ENCODE results near the gene TPM4. TPM values are rescaled to one million over a fixed set of nuclear protein-coding genes. Genes with fewer than 3 reads are reported as not detected.

TPM4 gene
- total and polyA plus RNA-seq, 2 of the 8 experiments (the other 6 are each of a cell fraction or from before 2014, with no cell fraction given) = 160 to 359 TPM

- peaks cover 51 to 77% of the 10 kb centered on the region in 2 experiments for H3K9me3 ChIP-seq (ENCODE audit: insufficient read depth in 2 of 2, low read depth in 1 of 2, low read length in 1 of 2)
- ChIA-PET CTCF (ENCODE audit: partially characterized antibody) (interaction anchor here (1.1 kb wide), 1 partner anchor 36 kb away, joined by 3 read pairs; no protein-coding TSS in a partner anchor), POLR2A (ENCODE audit: partially characterized antibody) (no interaction called here)
- no peak overlapping the region for H2BK5ac ChIP-seq (ENCODE audit: low read depth, low read length)
- TF ChIP-seq POU5F1 (IDR thresholded peaks at IDR 0.05; ENCODE audit: low read depth, low read length) (no peak), JUN (IDR thresholded peaks at IDR 0.05; ENCODE audit: low read depth, low read length) (no peak), SAP30 (IDR thresholded peaks at IDR 0.05; ENCODE audit: insufficient read depth, insufficient replicate concordance, low read length) (no peak), BCL11A (IDR thresholded peaks at IDR 0.05; ENCODE audit: low read depth in 2 of 2, low read length in 2 of 2) (no peak), SP2 (IDR thresholded peaks at IDR 0.05; ENCODE audit: low read length) (no peak), EP300 (IDR thresholded peaks at IDR 0.05; ENCODE audit: borderline replicate concordance in 1 of 2, low read depth in 2 of 2, low read length in 2 of 2) (no peak), RXRA (IDR thresholded peaks at IDR 0.05; ENCODE audit: insufficient read depth, low read depth, low read length) (no peak), POLR2AphosphoS5 (IDR thresholded peaks at IDR 0.05; ENCODE audit: low read depth, low read length) (no peak), CHD2 (IDR thresholded peaks at IDR 0.05; ENCODE audit: low read length) (no peak), RNF2 (IDR thresholded peaks at IDR 0.05; ENCODE audit: borderline replicate concordance, low read depth, low read length, missing control alignments, poor library complexity, severe bottlenecking) (no peak), MAFK (IDR thresholded peaks at IDR 0.05; ENCODE audit: low read depth, low read length) (no peak), NRF1 (IDR thresholded peaks at IDR 0.05; ENCODE audit: low read depth, low read length) (no peak), GABPA (IDR thresholded peaks at IDR 0.05; ENCODE audit: borderline replicate concordance, insufficient read depth, low read length) (no peak), CBX8 (IDR thresholded peaks at IDR 0.05; ENCODE audit: borderline replicate concordance, low read depth, low read length) (no peak), SIRT6 (IDR thresholded peaks at IDR 0.05; ENCODE audit: low read length) (no peak)
- no peaks in the 10 kb centered on the region for H4K20me1 ChIP-seq (replicated peaks in 1 of 2; ENCODE audit: control insufficient read depth in 1 of 2, insufficient read depth in 2 of 2, low read length in 2 of 2)
- no peak overlapping the region for H3K56ac ChIP-seq (replicated peaks; ENCODE audit: insufficient read length, low read depth, low read length)
- no peak overlapping the region for H2BK20ac ChIP-seq (ENCODE audit: low read length)
- H3K4me1 ChIP-seq (replicated peaks in 1 of 4; ENCODE audit: control insufficient read depth in 3 of 4, insufficient read depth in 4 of 4, low read length in 3 of 4) = no peaks in the 10 kb centered on the region
- H2BK12ac ChIP-seq (ENCODE audit: low read depth, low read length) = no peak overlapping the region
- no peak overlapping the region for H2BK120ac ChIP-seq (replicated peaks; ENCODE audit: low read depth, low read length)
- no peak overlapping the region for H2AFZ ChIP-seq (ENCODE audit: low read length)
- H3K18ac ChIP-seq (ENCODE audit: extremely low read depth, low read length) = no peak overlapping the region
- H3K9ac ChIP-seq (replicated peaks in 1 of 4; ENCODE audit: extremely low read depth in 1 of 4, low read depth in 3 of 4, low read length in 3 of 4) = no peak overlapping the region
- H4K5ac ChIP-seq (ENCODE audit: insufficient read length, low read depth, low read length) = no peak overlapping the region
- no peak for FAIRE-seq
- no peaks in the 10 kb centered on the region for H3K79me2 ChIP-seq (ENCODE audit: control insufficient read depth in 1 of 2, insufficient read depth in 2 of 2, low read length in 2 of 2)
- no peaks in the 10 kb centered on the region for H3K36me3 ChIP-seq (ENCODE audit: control insufficient read depth in 2 of 4, insufficient read depth in 4 of 4, low read length in 3 of 4)
- no peak overlapping the region for H2AK5ac ChIP-seq (ENCODE audit: low read depth, low read length)
- H3K79me1 ChIP-seq (ENCODE audit: low read depth, low read length) = no peaks in the 10 kb centered on the region
- H3K23ac ChIP-seq (ENCODE audit: insufficient read length) = no peak overlapping the region
- no peaks in the 10 kb centered on the region for H3K23me2 ChIP-seq (ENCODE audit: low read depth, low read length)
- H3K27ac ChIP-seq (ENCODE audit: low read depth, low read length) = no peak overlapping the region
- no peak overlapping the region for H3K4me2 ChIP-seq (ENCODE audit: insufficient read depth in 1 of 2, low read depth in 2 of 2, low read length in 2 of 2)
- DNase-seq (ENCODE audit: low read depth in 1 of 2, low spot score in 2 of 2) = no peak
- H3K27me3 ChIP-seq (replicated peaks in 1 of 4; ENCODE audit: control insufficient read depth in 3 of 4, extremely low read depth in 1 of 4, insufficient read depth in 3 of 4, low read length in 3 of 4) = no peaks in the 10 kb centered on the region
- no peak overlapping the region for H3K4me3 ChIP-seq (ENCODE audit: extremely low read depth in 1 of 4, insufficient read depth in 2 of 4, low read depth in 3 of 4, low read length in 4 of 4)
- H4K8ac ChIP-seq (ENCODE audit: extremely low read depth, insufficient read depth, low read length) = no peak overlapping the region
- H3K4ac ChIP-seq (replicated peaks; ENCODE audit: insufficient read length, low read depth, low read length) = no peak overlapping the region
- no peak overlapping the region for H2BK15ac ChIP-seq (ENCODE audit: low read length)
- 70% methylated on average over 7 of the region's 7 CpGs; no CpG with 5 or more reads in 1 of the 2 experiments for WGBS, 2 experiments (ENCODE audit: extremely low coverage in 1 of 2, insufficient coverage in 1 of 2, insufficient read length in 1 of 2, insufficient replicate concordance in 2 of 2, low coverage in 1 of 2, low lambda C conversion rate in 2 of 2, missing lambda C conversion rate in 1 of 2)
- no peak overlapping the region for H3K14ac ChIP-seq (ENCODE audit: insufficient read length)
- H4K91ac ChIP-seq (replicated peaks; ENCODE audit: insufficient read length, low read length) = no peak overlapping the region
Measured at GRCh38 chr19:16026756-16027155, 49.5 kb upstream of the TPM4 start.
